NCI-H2196 treated with DMSO at 0.1 percent for 48 hours (cell line): ENCODE results near the gene TMED10.
"Not testable (repeated sequence)": the region's sequence is repeated elsewhere in the genome, so short reads cannot be mapped to it uniquely, and the experiment has no call there.

Experiments
- DNase-seq: peaks from one replicate; lab custom pipeline; 2025; ENCODE audit not compliant: unreplicated experiment; lab: John Stamatoyannopoulos, UW

Gene TMED10

GRCh38 chr14:75196064-75196463 lies 19.7 kb upstream of the TMED10 start:
- no peak for DNase-seq

- DNase-seq, result no peak
Measured at GRCh38 chr14:75191100-75191499, 14.7 kb upstream of the TMED10 start.

- DNase-seq, result no peak
Measured at GRCh38 chr14:75190023-75190422, 13.6 kb upstream of the TMED10 start.

GRCh38 chr14:75188520-75189268 lies 12.3 kb upstream of the TMED10 start:
- DNase-seq, result no peak

GRCh38 chr14:75188086-75188485 lies 11.7 kb upstream of the TMED10 start:
- DNase-seq, result no peak

GRCh38 chr14:75186953-75187352 lies 10.5 kb upstream of the TMED10 start:
- no peak for DNase-seq

GRCh38 chr14:75185251-75186040 lies 9.0 kb upstream of the TMED10 start:
- no peak for DNase-seq

GRCh38 chr14:75184492-75184891 lies 8.1 kb upstream of the TMED10 start:
- no peak for DNase-seq

GRCh38 chr14:75184039-75184438 lies 7.6 kb upstream of the TMED10 start:
- DNase-seq, result no peak

- no peak for DNase-seq
Measured at GRCh38 chr14:75183225-75183624, 6.8 kb upstream of the TMED10 start.

GRCh38 chr14:75182821-75183220 lies 6.4 kb upstream of the TMED10 start:
- no peak for DNase-seq

- not testable (repeated sequence) for DNase-seq
Measured at GRCh38 chr14:75182163-75182562, 5.8 kb upstream of the TMED10 start.

GRCh38 chr14:75181293-75182062 lies 5.1 kb upstream of the TMED10 start:
- DNase-seq, result no peak

- DNase-seq, result no peak
Measured at GRCh38 chr14:75175677-75176141, 703 bp downstream of the TMED10 start.

GRCh38 chr14:75174066-75174465 lies 2.3 kb downstream of the TMED10 start:
- DNase-seq, result no peak

- DNase-seq, result no peak
Measured at GRCh38 chr14:75170772-75171171, 5.6 kb downstream of the TMED10 start.

GRCh38 chr14:75168586-75169335 lies 7.7 kb downstream of the TMED10 start:
- DNase-seq, result no peak

- no peak for DNase-seq
Measured at GRCh38 chr14:75167325-75167724, 9.1 kb downstream of the TMED10 start.

- no peak for DNase-seq
Measured at GRCh38 chr14:75165586-75166391, 10.6 kb downstream of the TMED10 start.

- DNase-seq, result no peak
Measured at GRCh38 chr14:75164809-75165208, 11.6 kb downstream of the TMED10 start.
